AG04449 (cell line): ENCODE data around the gene TJP2.
"Not testable (repeated sequence)": the region's sequence is repeated elsewhere in the genome, so short reads cannot be mapped to it uniquely, and the experiment has no call there.

ENCODE experiments used
- CTCF ChIA-PET: fragments of 350-600 bp; formaldehyde crosslinking; extraction: SDS; loops from one replicate; lab custom pipeline; 2021; ENCODE audit warnings: antibody characterized with exemption; lab: Yijun Ruan, JAX
- POLR2A ChIA-PET: fragments of 400-600, 350-600 bp; formaldehyde crosslinking; extraction: SDS; loops from one replicate; lab custom pipeline; 2020; ENCODE audit warnings: antibody characterized with exemption, inconsistent platforms; lab: Yijun Ruan, JAX
- DNase-seq: peaks from one replicate; pipeline ENCODE4 v3.0.0-alpha.2; 2010; ENCODE audit warnings: low read depth, low spot score
- H3K4me3 ChIP-seq: 2 replicates; pipeline ENCODE4 v1.5.1; 2011; ENCODE audit warnings: low read depth, mild to moderate bottlenecking, control low read depth, low read length
- CTCF ChIP-seq: IDR thresholded peaks from one replicate; pipeline ENCODE4 v1.5.1; 2011; ENCODE audit warnings: mild to moderate bottlenecking, moderate library complexity, low read length, control low read depth, inconsistent platforms; ENCODE audit not compliant: insufficient read depth; ENCODE audit errors: missing control alignments

Gene TJP2

GRCh38 chr9:69153707-69154521 is 20.2 kb upstream of the TJP2 start:
- no peak overlapping the region for H3K4me3 ChIP-seq
- CTCF ChIA-PET, result interaction anchor here (0.7 to 2.4 kb wide), 6 partner anchors 10 to 100 kb away, joined by 3 to 7 read pairs (median 4); no protein-coding TSS in a partner anchor
- no peak for TF ChIP-seq CTCF
- POLR2A ChIA-PET, result no interaction called here
- DNase-seq, result no peak

DNA sequence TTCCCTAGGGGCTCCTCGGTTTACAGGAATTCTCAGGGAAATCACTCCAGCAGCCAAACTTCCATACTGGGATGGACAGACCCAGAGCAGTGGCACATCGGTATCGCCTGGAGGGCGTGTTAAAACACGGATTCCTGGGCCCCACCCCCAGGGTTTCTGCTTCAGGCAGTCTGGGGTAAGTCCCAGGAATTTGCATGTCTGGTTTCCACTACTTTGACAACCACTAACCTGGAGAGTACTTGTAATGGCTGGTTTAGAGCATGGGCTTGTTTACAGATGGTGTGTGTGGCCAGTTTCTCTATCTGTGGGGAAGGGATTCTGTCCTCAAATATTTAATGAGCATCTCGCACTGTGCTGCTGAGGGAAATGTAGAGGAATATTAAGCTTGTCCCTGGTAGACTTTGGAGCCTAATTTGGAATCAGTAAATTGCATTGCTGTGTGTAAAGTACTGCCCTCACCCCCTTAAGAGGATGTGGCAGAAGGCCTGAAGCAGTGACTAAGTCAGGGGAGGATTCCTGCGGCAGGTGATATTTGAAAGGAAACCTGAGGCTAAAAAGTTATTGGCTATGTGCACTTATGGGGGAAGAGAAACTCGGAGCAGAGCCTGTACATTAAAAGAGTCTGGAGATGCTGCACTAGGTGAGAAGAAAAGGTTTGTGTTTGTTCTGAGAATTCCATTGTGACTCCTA is 18.6 kb upstream of the TJP2 start:
- ChIA-PET CTCF (interaction anchor here (1.4 to 2.4 kb wide), 3 partner anchors 8 to 38 kb away, joined by 4 to 7 read pairs (median 5); no protein-coding TSS in a partner anchor), POLR2A (no interaction called here)
- DNase-seq, result no peak
- no peak for TF ChIP-seq CTCF
- H3K4me3 ChIP-seq, result no peak overlapping the region

GRCh38 chr9:69157751-69158466 is 16.2 kb upstream of the TJP2 start:
- ChIA-PET POLR2A (interaction anchor here (1.1 kb wide), 3 partner anchors 16 to 23 kb away, joined by 3 to 5 read pairs (median 5); partner anchors contain the start of gene TJP2), CTCF (interaction anchor here (0.8 to 2.5 kb wide), 15 partner anchors 9 to 99 kb away, joined by 3 to 16 read pairs (median 4); no protein-coding TSS in a partner anchor)
- no peak overlapping the region for H3K4me3 ChIP-seq
- no peak for DNase-seq
- TF ChIP-seq CTCF, result peak; percentile 12

- no peak for TF ChIP-seq CTCF
- ChIA-PET POLR2A (interaction anchor here (0.6 to 1.1 kb wide), 2 partner anchors 10 to 15 kb away, joined by 3 read pairs; partner anchors contain the start of gene TJP2), CTCF (interaction anchor here (0.8 to 2.5 kb wide), 14 partner anchors 10 to 99 kb away, joined by 3 to 16 read pairs (median 4); no protein-coding TSS in a partner anchor)
- H3K4me3 ChIP-seq, result no peak overlapping the region
- no peak for DNase-seq
Observed at GRCh38 chr9:69158471-69158870, 15.6 kb upstream of the TJP2 start.

GRCh38 chr9:69164573-69164972 is 9.5 kb upstream of the TJP2 start:
- CTCF ChIA-PET, result interaction anchor here (1.2 to 1.7 kb wide), 2 partner anchors 10 to 68 kb away, joined by 3 read pairs; no protein-coding TSS in a partner anchor
- POLR2A ChIA-PET, DNase-seq, H3K4me3 ChIP-seq: not testable (repeated sequence)

DNA sequence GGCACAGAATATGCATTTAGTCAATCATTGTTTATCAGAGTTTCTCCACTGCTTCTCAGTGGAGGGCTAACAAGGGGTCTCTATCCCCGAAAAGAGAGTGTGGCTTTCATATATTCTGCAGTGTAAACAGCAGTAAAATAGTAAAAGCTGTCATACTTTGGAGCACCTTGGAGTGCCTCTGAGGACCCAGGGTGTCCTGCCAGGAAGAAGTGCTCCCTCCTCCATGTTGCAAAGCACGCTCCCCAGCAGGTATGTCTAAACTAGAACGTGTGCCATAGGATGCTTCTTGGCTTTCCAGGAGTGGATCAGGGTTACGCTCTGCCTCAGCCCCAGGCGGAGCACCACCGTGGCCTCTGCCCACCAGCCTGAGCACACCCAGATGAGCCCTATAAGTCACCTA is 8.5 kb upstream of the TJP2 start:
- CTCF ChIA-PET, result interaction anchor here (0.6 to 1.7 kb wide), 3 partner anchors 9 to 69 kb away, joined by 3 read pairs; no protein-coding TSS in a partner anchor
- TF ChIP-seq CTCF, result no peak
- POLR2A ChIA-PET, result no interaction called here
- DNase-seq, result no peak
- H3K4me3 ChIP-seq, result no peak overlapping the region
